BJ (cell line): ENCODE results near the gene PRDM13. TPM values are rescaled to one million over a fixed set of nuclear protein-coding genes. Genes with fewer than 3 reads are reported as not detected.
A peak's percentile ranks its signal among the peaks of the same experiment; 100 is the strongest.

Experiments used
- CTCF ChIA-PET: fragments of 350-600 bp; formaldehyde crosslinking; extraction: SDS; loops from one replicate; lab custom pipeline; 2021; ENCODE audit warnings: antibody characterized with exemption, inconsistent platforms; lab: Yijun Ruan, JAX
- POLR2A ChIA-PET: fragments of 300-600 bp; sonication (Branson Sonifier 250); formaldehyde crosslinking; extraction: SDS; loops from one replicate; lab custom pipeline; 2021; ENCODE audit warnings: antibody characterized with exemption; lab: Charles Lee
- DNase-seq: peaks from one replicate; pipeline ENCODE4 v3.0.0-alpha.2; 2011; ENCODE audit warnings: low read depth
- H3K27me3 ChIP-seq: 2 replicates; pipeline ENCODE4 v1.6.0; 2011; ENCODE audit warnings: low read length; ENCODE audit not compliant: control insufficient read depth, insufficient read depth
- H3K36me3 ChIP-seq: 2 replicates; pipeline ENCODE4 v1.5.1; 2011; ENCODE audit warnings: low read length; ENCODE audit not compliant: control insufficient read depth, insufficient read depth
- H3K4me3 ChIP-seq: 2 replicates; pipeline ENCODE4 v1.5.1; 2011; ENCODE audit warnings: low read depth, mild to moderate bottlenecking, control low read depth, low read length
- polyA plus RNA-seq: library from polyadenylated mRNA; depleted of rRNA; stranded (reverse); fragments of >200 nt; gene quantifications from 2 replicates; pipeline ENCODE4 v1.2.3, GENCODE V29; 2011
- TF ChIP-seq, protein P1 (sequence below): IDR thresholded peaks from 2 replicates; pipeline ENCODE4 v1.5.1; 2011; ENCODE audit warnings: low read depth, mild to moderate bottlenecking, control low read depth, inconsistent platforms, low read length, moderate library complexity; ENCODE audit not compliant: insufficient read depth

PRDM13 gene
- polyA plus RNA-seq, 1 experiment: not detected

- Histone ChIP-seq H3K4me3 (peak overlapping the region; percentile 19; the same call in 1 of the 2 replicates), H3K27me3 (peaks cover 74% of the 10 kb centered on the region), H3K36me3 (no peaks in the 10 kb centered on the region)
- TF ChIP-seq, protein P1, sequence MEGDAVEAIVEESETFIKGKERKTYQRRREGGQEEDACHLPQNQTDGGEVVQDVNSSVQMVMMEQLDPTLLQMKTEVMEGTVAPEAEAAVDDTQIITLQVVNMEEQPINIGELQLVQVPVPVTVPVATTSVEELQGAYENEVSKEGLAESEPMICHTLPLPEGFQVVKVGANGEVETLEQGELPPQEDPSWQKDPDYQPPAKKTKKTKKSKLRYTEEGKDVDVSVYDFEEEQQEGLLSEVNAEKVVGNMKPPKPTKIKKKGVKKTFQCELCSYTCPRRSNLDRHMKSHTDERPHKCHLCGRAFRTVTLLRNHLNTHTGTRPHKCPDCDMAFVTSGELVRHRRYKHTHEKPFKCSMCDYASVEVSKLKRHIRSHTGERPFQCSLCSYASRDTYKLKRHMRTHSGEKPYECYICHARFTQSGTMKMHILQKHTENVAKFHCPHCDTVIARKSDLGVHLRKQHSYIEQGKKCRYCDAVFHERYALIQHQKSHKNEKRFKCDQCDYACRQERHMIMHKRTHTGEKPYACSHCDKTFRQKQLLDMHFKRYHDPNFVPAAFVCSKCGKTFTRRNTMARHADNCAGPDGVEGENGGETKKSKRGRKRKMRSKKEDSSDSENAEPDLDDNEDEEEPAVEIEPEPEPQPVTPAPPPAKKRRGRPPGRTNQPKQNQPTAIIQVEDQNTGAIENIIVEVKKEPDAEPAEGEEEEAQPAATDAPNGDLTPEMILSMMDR: no peak
- CTCF ChIA-PET: interaction anchor here (0.6 kb wide), 1 partner anchor 10 kb away, joined by 3 read pairs; no protein-coding TSS in a partner anchor
- DNase-seq: no peak
- POLR2A ChIA-PET: no interaction called here
These were observed 3.0 kb upstream of the PRDM13 start for GRCh38 chr6:99603421-99604165.

DNA sequence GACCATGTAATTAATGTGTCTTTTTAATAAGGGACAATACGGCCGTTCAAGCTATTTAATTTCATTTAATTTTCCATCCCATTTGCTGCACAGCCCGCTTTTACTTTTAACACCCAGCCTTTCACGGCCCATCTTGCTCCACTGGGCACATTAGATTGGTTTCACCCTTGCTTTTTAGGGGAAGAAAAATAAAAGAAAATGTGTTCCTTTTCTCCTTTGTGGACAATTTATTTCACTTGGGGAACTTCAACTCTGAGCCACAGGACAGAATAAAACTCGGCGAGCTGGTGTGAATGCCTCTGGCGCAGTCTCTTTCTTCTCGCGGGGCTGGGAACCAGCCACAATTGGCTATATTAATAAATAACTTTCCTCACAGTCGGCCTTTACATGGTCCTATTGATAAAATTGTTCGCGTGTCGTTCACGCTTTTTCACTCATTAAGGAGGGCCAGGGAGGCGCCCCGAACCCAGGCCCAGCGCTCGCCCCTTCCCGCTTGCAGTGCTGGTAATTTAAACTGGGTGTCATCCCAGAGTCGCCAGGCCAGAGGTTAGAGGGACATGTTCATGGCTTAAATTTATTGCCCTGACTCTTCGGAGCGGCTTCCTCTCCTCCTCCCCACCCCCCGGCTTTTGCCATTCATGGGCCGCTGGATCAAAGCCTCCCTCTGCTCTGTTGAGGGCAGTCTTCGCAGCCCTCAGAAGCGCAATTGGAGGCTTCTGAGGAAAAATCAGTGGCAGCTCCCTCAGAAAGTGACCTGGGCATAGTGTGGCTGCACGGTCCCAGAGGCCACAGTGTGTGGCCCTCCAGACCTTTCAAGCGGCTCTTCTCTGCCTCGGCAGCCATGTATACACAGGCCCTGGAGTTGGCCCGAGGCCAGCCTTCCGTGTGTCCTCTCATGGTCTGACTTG is 2.2 kb upstream of the PRDM13 start:
- CTCF ChIA-PET: interaction anchor here (0.6 to 1.3 kb wide), 2 partner anchors 9 to 83 kb away, joined by 3 read pairs; no protein-coding TSS in a partner anchor
- POLR2A ChIA-PET: no interaction called here
- H3K27me3 ChIP-seq: peaks cover 77% of the 10 kb centered on the region
- H3K4me3 ChIP-seq: no peak overlapping the region
- TF ChIP-seq, protein P1: no peak
- no peak for DNase-seq
- H3K36me3 ChIP-seq: no peaks in the 10 kb centered on the region

- ChIA-PET CTCF (interaction anchor here (0.6 to 1.3 kb wide), 2 partner anchors 84 to 143 kb away, joined by 3 read pairs; no protein-coding TSS in a partner anchor), POLR2A (no interaction called here)
- Histone ChIP-seq H3K4me3 (no peak overlapping the region), H3K36me3 (no peaks in the 10 kb centered on the region), H3K27me3 (peaks cover 81% of the 10 kb centered on the region)
- TF ChIP-seq, protein P1: no peak
- DNase-seq: no peak
These were observed 1.4 kb upstream of the PRDM13 start for GRCh38 chr6:99605074-99605734.

DNA sequence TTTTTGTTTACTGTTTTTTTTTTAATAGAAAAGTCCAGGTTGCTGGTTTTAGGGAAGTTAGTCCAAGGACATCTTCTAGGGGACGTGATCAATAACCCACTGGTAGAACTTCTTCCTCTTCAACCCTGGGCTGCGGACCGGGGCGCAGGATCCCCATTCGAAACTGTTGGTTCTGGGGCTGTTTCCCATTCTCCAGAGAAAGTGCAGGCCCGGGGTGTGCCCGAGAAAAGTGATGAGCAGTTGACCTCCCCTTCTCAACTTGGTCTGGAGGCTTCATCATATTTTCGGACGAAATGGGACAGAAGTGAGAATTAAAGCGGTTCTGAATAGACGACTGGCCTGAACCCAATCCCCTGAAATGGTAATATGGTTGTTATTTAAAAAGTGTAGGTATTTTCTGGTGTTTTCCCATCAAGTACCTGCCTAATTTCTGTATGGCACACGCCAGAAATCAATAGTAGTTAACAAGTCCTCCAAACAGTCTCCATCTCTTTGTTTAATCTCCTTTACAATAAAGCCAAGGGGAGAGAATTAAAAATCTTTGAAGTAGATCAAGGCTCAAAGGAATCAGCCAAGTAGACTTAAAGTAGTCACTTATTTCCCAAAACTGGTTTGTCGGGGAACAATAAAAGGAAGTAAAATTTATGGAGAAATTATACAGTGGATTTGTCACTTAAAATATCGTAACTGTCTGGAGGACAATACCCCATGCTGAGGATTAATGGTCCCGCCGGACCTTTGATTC is 550 bp upstream of the PRDM13 start:
- Histone ChIP-seq H3K36me3 (no peaks in the 10 kb centered on the region), H3K27me3 (peaks cover 76% of the 10 kb centered on the region), H3K4me3 (no peak overlapping the region)
- TF ChIP-seq, protein P1: no peak
- POLR2A ChIA-PET: no interaction called here
- CTCF ChIA-PET: interaction anchor here (0.6 kb wide), 1 partner anchor 142 kb away, joined by 3 read pairs; no protein-coding TSS in a partner anchor
- no peak for DNase-seq
